Measurements from ENCODE around the gene EEF1AKMT1.

Gene EEF1AKMT1

DNA sequence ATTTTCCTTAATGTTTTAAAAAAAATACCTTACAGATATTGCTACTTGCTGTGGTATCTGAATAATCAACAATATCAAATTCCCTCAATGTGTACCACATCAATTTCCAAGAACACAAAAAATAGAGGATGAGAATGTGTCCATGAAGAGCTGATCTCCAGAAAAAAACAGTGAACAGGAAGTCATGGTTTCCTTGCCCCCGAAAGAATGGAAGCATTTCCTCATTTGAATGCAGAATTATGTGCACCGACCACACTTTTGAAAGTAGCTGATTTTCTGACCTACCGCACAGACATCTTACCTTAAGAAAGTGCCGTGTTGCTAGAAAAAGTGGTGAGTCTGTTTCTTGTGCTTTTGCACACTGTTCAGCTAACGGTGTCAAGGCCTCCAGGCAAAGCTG is 13.4 kb upstream of the EEF1AKMT1 start:
- Mint-ChIP-seq H3K27ac (no peak overlapping the region), H3K27me3 (ENCODE audit: low read depth, poor library complexity) (no peaks in the 10 kb centered on the region), H3K9me3 (no peaks in the 10 kb centered on the region), H3K4me3 (no peak overlapping the region), H3K4me1 (no peaks in the 10 kb centered on the region), H3K36me3 (ENCODE audit: low read depth) (peaks cover 54% of the 10 kb centered on the region)
- TF ChIP-seq, protein P1, sequence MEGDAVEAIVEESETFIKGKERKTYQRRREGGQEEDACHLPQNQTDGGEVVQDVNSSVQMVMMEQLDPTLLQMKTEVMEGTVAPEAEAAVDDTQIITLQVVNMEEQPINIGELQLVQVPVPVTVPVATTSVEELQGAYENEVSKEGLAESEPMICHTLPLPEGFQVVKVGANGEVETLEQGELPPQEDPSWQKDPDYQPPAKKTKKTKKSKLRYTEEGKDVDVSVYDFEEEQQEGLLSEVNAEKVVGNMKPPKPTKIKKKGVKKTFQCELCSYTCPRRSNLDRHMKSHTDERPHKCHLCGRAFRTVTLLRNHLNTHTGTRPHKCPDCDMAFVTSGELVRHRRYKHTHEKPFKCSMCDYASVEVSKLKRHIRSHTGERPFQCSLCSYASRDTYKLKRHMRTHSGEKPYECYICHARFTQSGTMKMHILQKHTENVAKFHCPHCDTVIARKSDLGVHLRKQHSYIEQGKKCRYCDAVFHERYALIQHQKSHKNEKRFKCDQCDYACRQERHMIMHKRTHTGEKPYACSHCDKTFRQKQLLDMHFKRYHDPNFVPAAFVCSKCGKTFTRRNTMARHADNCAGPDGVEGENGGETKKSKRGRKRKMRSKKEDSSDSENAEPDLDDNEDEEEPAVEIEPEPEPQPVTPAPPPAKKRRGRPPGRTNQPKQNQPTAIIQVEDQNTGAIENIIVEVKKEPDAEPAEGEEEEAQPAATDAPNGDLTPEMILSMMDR (IDR thresholded peaks at IDR 0.05): no peak
- DNase-seq: no peak

DNA sequence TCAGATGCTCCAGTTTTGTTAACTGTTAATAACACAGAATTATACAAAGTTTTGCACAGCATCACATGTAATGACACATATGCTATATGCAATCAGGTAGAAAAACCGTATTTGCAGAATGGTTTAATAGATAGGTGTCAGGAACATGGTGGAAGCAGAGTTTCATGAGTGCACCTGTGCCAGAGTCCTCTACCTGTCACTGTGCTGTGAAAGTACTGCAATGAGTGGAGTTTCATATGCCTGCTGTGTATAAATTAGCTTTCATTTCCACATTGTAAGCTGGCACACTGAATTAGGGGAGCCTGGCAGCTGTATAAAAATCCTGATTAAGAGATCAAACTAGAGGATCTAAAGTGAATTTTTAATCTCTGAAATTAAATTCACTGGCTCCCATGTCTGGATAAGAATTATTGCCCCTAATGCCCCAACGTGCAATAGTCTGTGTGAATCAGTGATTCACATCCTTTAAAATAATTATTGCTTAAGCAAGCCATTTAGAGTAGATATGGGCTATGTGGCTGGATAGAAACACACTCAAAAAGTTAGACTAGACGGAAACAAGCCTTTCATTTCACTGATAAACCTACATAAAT is 8.5 kb upstream of the EEF1AKMT1 start:
- Mint-ChIP-seq H3K4me1 (no peaks in the 10 kb centered on the region), H3K27ac (no peak overlapping the region), H3K36me3 (ENCODE audit: low read depth) (peaks cover 19% of the 10 kb centered on the region), H3K9me3 (no peaks in the 10 kb centered on the region), H3K4me3 (no peak overlapping the region), H3K27me3 (ENCODE audit: low read depth, poor library complexity) (no peaks in the 10 kb centered on the region)
- TF ChIP-seq, protein P1 (IDR thresholded peaks at IDR 0.05): no peak
- no peak for DNase-seq

DNA sequence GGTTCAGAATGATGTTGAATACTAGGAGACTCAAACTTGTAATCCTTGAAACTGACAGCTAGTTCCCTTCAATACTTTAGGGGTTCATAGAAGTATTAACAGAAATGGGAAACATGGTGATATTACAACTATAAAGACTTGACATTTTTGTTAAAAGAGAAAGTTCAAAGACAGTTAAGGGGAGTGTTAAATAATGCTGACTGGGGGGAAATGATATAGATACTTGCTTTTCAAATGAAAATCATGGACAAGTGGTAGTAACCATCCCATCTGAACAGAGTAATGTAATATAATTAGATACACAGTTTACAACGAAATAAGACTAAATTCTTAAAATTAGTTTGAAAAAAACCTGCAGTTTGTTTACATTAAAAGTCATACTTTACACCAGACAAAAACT is 6.6 kb upstream of the EEF1AKMT1 start:
- Mint-ChIP-seq H3K27ac (no peak overlapping the region), H3K4me3 (no peak overlapping the region), H3K27me3 (ENCODE audit: low read depth, poor library complexity) (no peaks in the 10 kb centered on the region), H3K36me3 (ENCODE audit: low read depth) (peaks cover 22% of the 10 kb centered on the region), H3K9me3 (no peaks in the 10 kb centered on the region), H3K4me1 (no peaks in the 10 kb centered on the region)
- TF ChIP-seq, protein P1 (IDR thresholded peaks at IDR 0.05): no peak
- DNase-seq: no peak

DNA sequence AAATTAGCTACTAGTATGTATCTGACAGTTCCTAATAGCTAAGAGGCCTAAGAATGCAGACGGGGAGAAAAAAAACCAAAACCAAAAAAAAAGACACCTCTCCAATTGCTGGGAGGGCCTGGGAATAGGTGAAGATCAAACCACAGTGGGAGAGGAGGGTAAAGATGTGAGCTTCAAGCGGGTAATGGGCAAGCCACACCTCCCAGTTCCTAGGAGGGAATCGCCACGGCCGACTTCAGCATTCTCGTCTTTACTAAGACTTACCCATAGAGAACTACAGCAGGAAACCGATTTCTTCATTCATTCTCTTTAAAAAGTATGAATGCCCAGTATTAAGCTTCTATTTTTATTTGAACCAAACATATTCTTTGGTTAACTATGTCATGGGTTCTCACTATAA is 5.6 kb upstream of the EEF1AKMT1 start:
- no peaks in the 10 kb centered on the region for H3K4me1 Mint-ChIP-seq
- TF ChIP-seq, protein P1 (IDR thresholded peaks at IDR 0.05): no peak
- H3K27ac Mint-ChIP-seq: no peak overlapping the region
- no peak overlapping the region for H3K4me3 Mint-ChIP-seq
- peaks cover 26% of the 10 kb centered on the region for H3K36me3 Mint-ChIP-seq (ENCODE audit: low read depth)
- no peak for DNase-seq
- peaks cover 3% of the 10 kb centered on the region for H3K9me3 Mint-ChIP-seq
- no peaks in the 10 kb centered on the region for H3K27me3 Mint-ChIP-seq (ENCODE audit: low read depth, poor library complexity)

DNA sequence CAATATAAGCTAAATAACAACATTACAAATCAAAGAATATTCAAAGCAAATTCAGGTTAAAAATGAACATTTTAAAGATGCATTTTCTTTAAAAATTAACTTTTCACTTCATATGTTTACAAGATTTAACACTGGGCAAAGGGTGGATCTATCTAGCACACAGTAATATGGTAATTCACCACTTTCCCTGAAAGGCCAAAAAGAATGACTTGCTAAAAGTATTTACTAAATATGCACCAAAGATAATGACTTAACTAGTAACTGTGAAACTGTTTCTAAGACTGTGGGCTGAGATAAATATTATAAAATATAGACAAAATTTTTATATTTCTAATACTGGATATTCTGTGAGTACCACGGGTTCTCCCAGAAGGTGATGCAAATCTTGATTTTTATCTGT is 4.5 kb upstream of the EEF1AKMT1 start:
- H3K4me3 Mint-ChIP-seq: no peak overlapping the region
- peaks cover 21% of the 10 kb centered on the region for H3K36me3 Mint-ChIP-seq (ENCODE audit: low read depth)
- no peaks in the 10 kb centered on the region for H3K27me3 Mint-ChIP-seq (ENCODE audit: low read depth, poor library complexity)
- DNase-seq: no peak
- H3K27ac Mint-ChIP-seq: no peak overlapping the region
- H3K4me1 Mint-ChIP-seq: peaks cover 6% of the 10 kb centered on the region
- H3K9me3 Mint-ChIP-seq: peaks cover 8% of the 10 kb centered on the region
- TF ChIP-seq, protein P1 (IDR thresholded peaks at IDR 0.05): no peak

DNA sequence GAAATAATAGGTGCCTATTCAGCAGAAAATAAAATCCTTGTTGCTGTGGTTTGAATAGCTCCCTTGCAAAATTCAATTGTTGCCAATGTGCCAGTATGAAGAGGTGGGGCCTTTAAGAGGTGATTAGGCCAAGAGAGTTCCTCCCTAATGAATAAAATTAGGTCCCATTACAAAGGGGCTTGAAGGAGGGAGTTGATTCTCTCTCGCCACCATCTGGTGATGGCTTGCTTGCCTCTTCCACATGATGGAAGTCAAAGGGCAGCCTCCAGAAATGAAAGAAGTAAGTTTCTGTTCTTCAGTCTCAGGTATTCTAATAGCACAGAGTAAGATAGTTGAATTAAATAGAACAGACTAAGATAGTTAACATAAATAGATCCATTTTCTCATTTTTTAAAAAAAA is 3.0 kb upstream of the EEF1AKMT1 start:
- Mint-ChIP-seq H3K27ac (no peak overlapping the region), H3K4me1 (peaks cover 17% of the 10 kb centered on the region), H3K4me3 (no peak overlapping the region), H3K27me3 (ENCODE audit: low read depth, poor library complexity) (no peaks in the 10 kb centered on the region), H3K36me3 (ENCODE audit: low read depth) (peaks cover 32% of the 10 kb centered on the region), H3K9me3 (peaks cover 16% of the 10 kb centered on the region)
- no peak for DNase-seq
- TF ChIP-seq, protein P1 (IDR thresholded peaks at IDR 0.05): no peak

All from nephron progenitor cell (in vitro differentiated cells).